Activated B cell treated with CpG ODN at 0.5 μM for 24 hours (primary cell): ENCODE measurements around the gene KRTAP3-3. TPM values are rescaled to one million over a fixed set of nuclear protein-coding genes. Genes with fewer than 3 reads are reported as not detected.

ENCODE experiments used
- ATAC-seq: fragments of 200-7000 bp; cut with Tn5 transposase; one replicate; pipeline ENCODE4 v1.10.0; 2021; ENCODE audit warnings: low read depth, mild to moderate bottlenecking, moderate library complexity
- CTCF ChIA-PET: fragments of 350-600 bp; sonication (Branson Sonifier 250); formaldehyde crosslinking; loops from one replicate; lab custom pipeline; 2021; ENCODE audit warnings: antibody characterized with exemption; lab: Charles Lee
- POLR2A ChIA-PET: fragments of 350-600 bp; sonication (Branson Sonifier 250); formaldehyde crosslinking; loops from one replicate; lab custom pipeline; 2021; ENCODE audit warnings: antibody characterized with exemption; lab: Charles Lee
- DNase-seq: peaks from one replicate; pipeline ENCODE4 v3.0.0; 2022
- H3K27ac Mint-ChIP-seq: one replicate; pipeline ENCODE4 v1.8.0; 2020; ENCODE audit warnings: mixed read lengths
- H3K27me3 Mint-ChIP-seq: one replicate; pipeline ENCODE4 v1.8.0; 2021; ENCODE audit warnings: mixed read lengths
- H3K36me3 Mint-ChIP-seq: one replicate; pipeline ENCODE4 v1.8.0; 2021; ENCODE audit warnings: low read depth, mixed read lengths
- H3K4me1 Mint-ChIP-seq: one replicate; pipeline ENCODE4 v1.8.0; 2021; ENCODE audit warnings: mixed read lengths
- H3K4me3 Mint-ChIP-seq: one replicate; pipeline ENCODE4 v1.8.0; 2020; ENCODE audit warnings: mild to moderate bottlenecking, mixed read lengths
- H3K9me3 Mint-ChIP-seq: one replicate; pipeline ENCODE4 v1.8.0; 2020; ENCODE audit warnings: mixed read lengths
- CTCF ChIP-seq: fragments of 200-600 bp; IDR thresholded peaks from one replicate; pipeline ENCODE4 v1.8.0; 2022; ENCODE audit warnings: antibody characterized with exemption, mild to moderate bottlenecking
- intact Hi-C: fragments of 100-400 bp; cut with micrococcal nuclease; formaldehyde crosslinking; loops from one replicate; pipeline ENCODE4 v1.15.1; 2024
- total RNA-seq: library from RNA; stranded (reverse); gene quantifications from 2 replicates; pipeline ENCODE4 v1.2.3, GENCODE V29; 2022

KRTAP3-3 gene
- total RNA-seq, 1 donor from 2014 or later = not detected

GRCh38 chr17:40996829-40997228, 2.9 kb upstream of the KRTAP3-3 start:
- no peaks in the 10 kb centered on the region for H3K9me3 Mint-ChIP-seq
- H3K27ac Mint-ChIP-seq = no peak overlapping the region
- no peak overlapping the region for H3K4me3 Mint-ChIP-seq
- POLR2A ChIA-PET = no interaction called here
- H3K27me3 Mint-ChIP-seq = peaks cover 46% of the 10 kb centered on the region
- no peak for TF ChIP-seq CTCF
- H3K36me3 Mint-ChIP-seq = no peaks in the 10 kb centered on the region
- H3K4me1 Mint-ChIP-seq = no peaks in the 10 kb centered on the region
- CTCF ChIA-PET = no interaction called here
- ATAC-seq = no peak
- DNase-seq = no peak
- intact Hi-C loops = no loop called here

- ChIA-PET POLR2A (no interaction called here), CTCF (no interaction called here)
- intact Hi-C loops = no loop called here
- H3K27ac Mint-ChIP-seq = no peak overlapping the region
- H3K36me3 Mint-ChIP-seq = no peaks in the 10 kb centered on the region
- no peak overlapping the region for H3K4me3 Mint-ChIP-seq
- H3K27me3 Mint-ChIP-seq = peaks cover 45% of the 10 kb centered on the region
- DNase-seq = no peak
- ATAC-seq = no peak
- no peak for TF ChIP-seq CTCF
- H3K4me1 Mint-ChIP-seq = no peaks in the 10 kb centered on the region
- H3K9me3 Mint-ChIP-seq = no peaks in the 10 kb centered on the region
Measured at GRCh38 chr17:40995116-40995515, 1.2 kb upstream of the KRTAP3-3 start.

- TF ChIP-seq CTCF = no peak
- POLR2A ChIA-PET = no interaction called here
- Mint-ChIP-seq H3K4me3 (no peak overlapping the region), H3K27me3 (peaks cover 38% of the 10 kb centered on the region), H3K9me3 (no peaks in the 10 kb centered on the region), H3K4me1 (no peaks in the 10 kb centered on the region), H3K27ac (no peak overlapping the region), H3K36me3 (no peaks in the 10 kb centered on the region)
- no peak for DNase-seq
- intact Hi-C loops = no loop called here
- CTCF ChIA-PET = no interaction called here
- no peak for ATAC-seq
Measured at GRCh38 chr17:40993084-40993483, 880 bp downstream of the KRTAP3-3 start.

- ChIA-PET CTCF (no interaction called here), POLR2A (no interaction called here)
- Mint-ChIP-seq H3K4me1 (no peaks in the 10 kb centered on the region), H3K27me3 (peaks cover 34% of the 10 kb centered on the region), H3K27ac (no peak overlapping the region), H3K4me3 (no peak overlapping the region), H3K9me3 (no peaks in the 10 kb centered on the region), H3K36me3 (no peaks in the 10 kb centered on the region)
- DNase-seq = no peak
- TF ChIP-seq CTCF = no peak
- intact Hi-C loops = no loop called here
- ATAC-seq = no peak
Measured at GRCh38 chr17:40992666-40993065, 1.3 kb downstream of the KRTAP3-3 start.

- Mint-ChIP-seq H3K9me3 (no peaks in the 10 kb centered on the region), H3K27ac (no peak overlapping the region), H3K4me1 (no peaks in the 10 kb centered on the region), H3K4me3 (no peak overlapping the region), H3K36me3 (no peaks in the 10 kb centered on the region), H3K27me3 (peaks cover 14% of the 10 kb centered on the region)
- DNase-seq = no peak
- intact Hi-C loops = no loop called here
- POLR2A ChIA-PET = no interaction called here
- TF ChIP-seq CTCF = no peak
- no peak for ATAC-seq
- CTCF ChIA-PET = no interaction called here
Measured at GRCh38 chr17:40986920-40987319, 7.0 kb downstream of the KRTAP3-3 start.
